GM23338 (cell line): Measurements from ENCODE around the gene EGFL8.

Experiments used
- CREB1 ChIP-seq: fragments of 250-450 bp; sonication (Bioruptor Pico); IDR thresholded peaks from 2 replicates; pipeline ENCODE4 v1.5.0; 2020; ENCODE audit warnings: low read depth, mild to moderate bottlenecking, moderate library complexity
- EZH2 ChIP-seq: fragments of 200-600 bp; sonication (generic); IDR thresholded peaks from one replicate; pipeline ENCODE4 v1.8.0; 2017; ENCODE audit warnings: antibody characterized with exemption, mild to moderate bottlenecking, low read depth; ENCODE audit not compliant: unreplicated experiment
- EZH2phosphoT487 ChIP-seq: fragments of 200-600 bp; sonication (generic); IDR thresholded peaks from one replicate; pipeline ENCODE4 v1.8.1; 2018; ENCODE audit warnings: antibody characterized with exemption; ENCODE audit not compliant: unreplicated experiment
- JUNB ChIP-seq: IDR thresholded peaks from one replicate; pipeline ENCODE4 v1.6.1; 2016; ENCODE audit warnings: antibody characterized with exemption; ENCODE audit not compliant: unreplicated experiment
- NANOG ChIP-seq: IDR thresholded peaks from 2 replicates; pipeline ENCODE4 v1.6.1; 2016; ENCODE audit warnings: antibody characterized with exemption, borderline replicate concordance
- POLR2AphosphoS5 ChIP-seq: IDR thresholded peaks from 2 replicates; pipeline ENCODE4 v1.6.1; 2016; ENCODE audit warnings: antibody characterized with exemption, low read depth
- STAT1 ChIP-seq: IDR thresholded peaks from one replicate; pipeline ENCODE4 v1.6.1; 2016; ENCODE audit warnings: antibody characterized with exemption; ENCODE audit not compliant: unreplicated experiment
- ZNF114 ChIP-seq: fragments of 250-450 bp; sonication (Bioruptor Pico); IDR thresholded peaks from 2 replicates; pipeline ENCODE4 v1.5.0; 2020; ENCODE audit warnings: mild to moderate bottlenecking, moderate library complexity
- ZNF331 ChIP-seq: fragments of 250-450 bp; sonication (Bioruptor Pico); IDR thresholded peaks from 2 replicates; pipeline ENCODE4 v1.5.0; 2020; ENCODE audit warnings: low read depth, mild to moderate bottlenecking, moderate library complexity
- TF ChIP-seq, protein P1 (sequence below), 2 experiments: fragments of 200-600 bp in 1 of 2; sonication (generic) in 1 of 2; conservative IDR thresholded peaks; 2 replicates each; pipeline versions ENCODE4 v1.5.1 to v1.6.1; 2016 to 2017; ENCODE audit warnings: antibody characterized with exemption in 2 of 2, low read depth in 2 of 2, mild to moderate bottlenecking in 2 of 2, moderate library complexity in 1 of 2
- TF ChIP-seq, protein P2 (sequence below): IDR thresholded peaks from one replicate; pipeline ENCODE4 v1.6.1; 2018; ENCODE audit warnings: antibody characterized with exemption; ENCODE audit not compliant: unreplicated experiment
- TF ChIP-seq, protein P3 (sequence below): IDR thresholded peaks from 2 replicates; pipeline ENCODE4 v1.6.1; 2016; ENCODE audit warnings: antibody characterized with exemption
- TF ChIP-seq, protein P4 (sequence below): fragments of 250-450 bp; sonication (Bioruptor Pico); IDR thresholded peaks from 2 replicates; pipeline ENCODE4 v1.5.0; 2020; ENCODE audit warnings: mild to moderate bottlenecking, moderate library complexity

DNA sequence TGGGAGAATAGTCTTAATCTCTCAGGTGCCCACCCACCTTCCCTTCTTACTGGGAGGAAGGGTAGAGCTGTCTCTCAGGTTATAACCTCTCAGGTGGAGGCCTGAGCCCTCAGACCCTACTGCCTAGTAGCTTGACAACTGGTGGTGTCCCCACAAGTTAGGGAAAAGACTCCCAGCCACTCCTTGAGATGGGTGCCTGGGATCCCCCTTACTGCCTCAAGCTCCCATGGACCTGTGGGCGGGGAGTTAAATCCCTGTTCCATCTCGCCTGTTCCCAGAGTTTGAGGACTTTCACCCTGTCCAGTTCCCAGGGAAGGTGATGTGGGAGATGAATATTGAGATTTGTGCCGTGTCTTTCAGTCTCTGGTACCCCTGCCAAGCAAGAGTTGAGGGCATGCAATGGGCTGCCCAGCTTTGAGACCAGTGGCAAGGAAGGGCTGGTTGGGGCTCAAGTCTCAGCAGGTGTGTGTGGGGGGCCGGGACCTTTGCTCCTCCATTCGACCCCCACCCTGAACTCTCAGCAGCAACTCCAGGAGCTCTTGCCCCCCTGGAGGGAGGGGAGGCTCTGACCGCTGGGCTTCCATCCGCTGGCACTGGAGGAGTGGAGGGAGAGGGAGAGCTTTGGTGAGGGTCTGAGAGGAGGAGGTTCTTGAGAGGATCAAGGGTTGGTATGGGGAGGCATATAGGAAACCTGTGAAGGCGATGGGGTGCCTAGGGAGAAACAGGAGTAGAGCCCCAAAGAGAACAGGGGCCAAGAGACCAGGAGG is 26.7 kb downstream of the EGFL8 start:
- TF ChIP-seq, protein P1, sequence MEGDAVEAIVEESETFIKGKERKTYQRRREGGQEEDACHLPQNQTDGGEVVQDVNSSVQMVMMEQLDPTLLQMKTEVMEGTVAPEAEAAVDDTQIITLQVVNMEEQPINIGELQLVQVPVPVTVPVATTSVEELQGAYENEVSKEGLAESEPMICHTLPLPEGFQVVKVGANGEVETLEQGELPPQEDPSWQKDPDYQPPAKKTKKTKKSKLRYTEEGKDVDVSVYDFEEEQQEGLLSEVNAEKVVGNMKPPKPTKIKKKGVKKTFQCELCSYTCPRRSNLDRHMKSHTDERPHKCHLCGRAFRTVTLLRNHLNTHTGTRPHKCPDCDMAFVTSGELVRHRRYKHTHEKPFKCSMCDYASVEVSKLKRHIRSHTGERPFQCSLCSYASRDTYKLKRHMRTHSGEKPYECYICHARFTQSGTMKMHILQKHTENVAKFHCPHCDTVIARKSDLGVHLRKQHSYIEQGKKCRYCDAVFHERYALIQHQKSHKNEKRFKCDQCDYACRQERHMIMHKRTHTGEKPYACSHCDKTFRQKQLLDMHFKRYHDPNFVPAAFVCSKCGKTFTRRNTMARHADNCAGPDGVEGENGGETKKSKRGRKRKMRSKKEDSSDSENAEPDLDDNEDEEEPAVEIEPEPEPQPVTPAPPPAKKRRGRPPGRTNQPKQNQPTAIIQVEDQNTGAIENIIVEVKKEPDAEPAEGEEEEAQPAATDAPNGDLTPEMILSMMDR (conservative IDR thresholded peaks at IDR 0.05; ENCODE audit: low read depth in 2 of 2): no peak
- TF ChIP-seq EZH2 (no peak), CREB1 (CRISPR knock-in tag) (no peak), POLR2AphosphoS5 (no peak), STAT1 (no peak), EZH2phosphoT487 (no peak), ZNF331 (no peak), JUNB (no peak), NANOG (no peak), ZNF114 (CRISPR knock-in tag) (no peak)
- TF ChIP-seq, protein P2, sequence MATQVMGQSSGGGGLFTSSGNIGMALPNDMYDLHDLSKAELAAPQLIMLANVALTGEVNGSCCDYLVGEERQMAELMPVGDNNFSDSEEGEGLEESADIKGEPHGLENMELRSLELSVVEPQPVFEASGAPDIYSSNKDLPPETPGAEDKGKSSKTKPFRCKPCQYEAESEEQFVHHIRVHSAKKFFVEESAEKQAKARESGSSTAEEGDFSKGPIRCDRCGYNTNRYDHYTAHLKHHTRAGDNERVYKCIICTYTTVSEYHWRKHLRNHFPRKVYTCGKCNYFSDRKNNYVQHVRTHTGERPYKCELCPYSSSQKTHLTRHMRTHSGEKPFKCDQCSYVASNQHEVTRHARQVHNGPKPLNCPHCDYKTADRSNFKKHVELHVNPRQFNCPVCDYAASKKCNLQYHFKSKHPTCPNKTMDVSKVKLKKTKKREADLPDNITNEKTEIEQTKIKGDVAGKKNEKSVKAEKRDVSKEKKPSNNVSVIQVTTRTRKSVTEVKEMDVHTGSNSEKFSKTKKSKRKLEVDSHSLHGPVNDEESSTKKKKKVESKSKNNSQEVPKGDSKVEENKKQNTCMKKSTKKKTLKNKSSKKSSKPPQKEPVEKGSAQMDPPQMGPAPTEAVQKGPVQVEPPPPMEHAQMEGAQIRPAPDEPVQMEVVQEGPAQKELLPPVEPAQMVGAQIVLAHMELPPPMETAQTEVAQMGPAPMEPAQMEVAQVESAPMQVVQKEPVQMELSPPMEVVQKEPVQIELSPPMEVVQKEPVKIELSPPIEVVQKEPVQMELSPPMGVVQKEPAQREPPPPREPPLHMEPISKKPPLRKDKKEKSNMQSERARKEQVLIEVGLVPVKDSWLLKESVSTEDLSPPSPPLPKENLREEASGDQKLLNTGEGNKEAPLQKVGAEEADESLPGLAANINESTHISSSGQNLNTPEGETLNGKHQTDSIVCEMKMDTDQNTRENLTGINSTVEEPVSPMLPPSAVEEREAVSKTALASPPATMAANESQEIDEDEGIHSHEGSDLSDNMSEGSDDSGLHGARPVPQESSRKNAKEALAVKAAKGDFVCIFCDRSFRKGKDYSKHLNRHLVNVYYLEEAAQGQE: no peak
- TF ChIP-seq, protein P3, sequence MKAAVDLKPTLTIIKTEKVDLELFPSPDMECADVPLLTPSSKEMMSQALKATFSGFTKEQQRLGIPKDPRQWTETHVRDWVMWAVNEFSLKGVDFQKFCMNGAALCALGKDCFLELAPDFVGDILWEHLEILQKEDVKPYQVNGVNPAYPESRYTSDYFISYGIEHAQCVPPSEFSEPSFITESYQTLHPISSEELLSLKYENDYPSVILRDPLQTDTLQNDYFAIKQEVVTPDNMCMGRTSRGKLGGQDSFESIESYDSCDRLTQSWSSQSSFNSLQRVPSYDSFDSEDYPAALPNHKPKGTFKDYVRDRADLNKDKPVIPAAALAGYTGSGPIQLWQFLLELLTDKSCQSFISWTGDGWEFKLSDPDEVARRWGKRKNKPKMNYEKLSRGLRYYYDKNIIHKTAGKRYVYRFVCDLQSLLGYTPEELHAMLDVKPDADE: no peak
- TF ChIP-seq, protein P4, sequence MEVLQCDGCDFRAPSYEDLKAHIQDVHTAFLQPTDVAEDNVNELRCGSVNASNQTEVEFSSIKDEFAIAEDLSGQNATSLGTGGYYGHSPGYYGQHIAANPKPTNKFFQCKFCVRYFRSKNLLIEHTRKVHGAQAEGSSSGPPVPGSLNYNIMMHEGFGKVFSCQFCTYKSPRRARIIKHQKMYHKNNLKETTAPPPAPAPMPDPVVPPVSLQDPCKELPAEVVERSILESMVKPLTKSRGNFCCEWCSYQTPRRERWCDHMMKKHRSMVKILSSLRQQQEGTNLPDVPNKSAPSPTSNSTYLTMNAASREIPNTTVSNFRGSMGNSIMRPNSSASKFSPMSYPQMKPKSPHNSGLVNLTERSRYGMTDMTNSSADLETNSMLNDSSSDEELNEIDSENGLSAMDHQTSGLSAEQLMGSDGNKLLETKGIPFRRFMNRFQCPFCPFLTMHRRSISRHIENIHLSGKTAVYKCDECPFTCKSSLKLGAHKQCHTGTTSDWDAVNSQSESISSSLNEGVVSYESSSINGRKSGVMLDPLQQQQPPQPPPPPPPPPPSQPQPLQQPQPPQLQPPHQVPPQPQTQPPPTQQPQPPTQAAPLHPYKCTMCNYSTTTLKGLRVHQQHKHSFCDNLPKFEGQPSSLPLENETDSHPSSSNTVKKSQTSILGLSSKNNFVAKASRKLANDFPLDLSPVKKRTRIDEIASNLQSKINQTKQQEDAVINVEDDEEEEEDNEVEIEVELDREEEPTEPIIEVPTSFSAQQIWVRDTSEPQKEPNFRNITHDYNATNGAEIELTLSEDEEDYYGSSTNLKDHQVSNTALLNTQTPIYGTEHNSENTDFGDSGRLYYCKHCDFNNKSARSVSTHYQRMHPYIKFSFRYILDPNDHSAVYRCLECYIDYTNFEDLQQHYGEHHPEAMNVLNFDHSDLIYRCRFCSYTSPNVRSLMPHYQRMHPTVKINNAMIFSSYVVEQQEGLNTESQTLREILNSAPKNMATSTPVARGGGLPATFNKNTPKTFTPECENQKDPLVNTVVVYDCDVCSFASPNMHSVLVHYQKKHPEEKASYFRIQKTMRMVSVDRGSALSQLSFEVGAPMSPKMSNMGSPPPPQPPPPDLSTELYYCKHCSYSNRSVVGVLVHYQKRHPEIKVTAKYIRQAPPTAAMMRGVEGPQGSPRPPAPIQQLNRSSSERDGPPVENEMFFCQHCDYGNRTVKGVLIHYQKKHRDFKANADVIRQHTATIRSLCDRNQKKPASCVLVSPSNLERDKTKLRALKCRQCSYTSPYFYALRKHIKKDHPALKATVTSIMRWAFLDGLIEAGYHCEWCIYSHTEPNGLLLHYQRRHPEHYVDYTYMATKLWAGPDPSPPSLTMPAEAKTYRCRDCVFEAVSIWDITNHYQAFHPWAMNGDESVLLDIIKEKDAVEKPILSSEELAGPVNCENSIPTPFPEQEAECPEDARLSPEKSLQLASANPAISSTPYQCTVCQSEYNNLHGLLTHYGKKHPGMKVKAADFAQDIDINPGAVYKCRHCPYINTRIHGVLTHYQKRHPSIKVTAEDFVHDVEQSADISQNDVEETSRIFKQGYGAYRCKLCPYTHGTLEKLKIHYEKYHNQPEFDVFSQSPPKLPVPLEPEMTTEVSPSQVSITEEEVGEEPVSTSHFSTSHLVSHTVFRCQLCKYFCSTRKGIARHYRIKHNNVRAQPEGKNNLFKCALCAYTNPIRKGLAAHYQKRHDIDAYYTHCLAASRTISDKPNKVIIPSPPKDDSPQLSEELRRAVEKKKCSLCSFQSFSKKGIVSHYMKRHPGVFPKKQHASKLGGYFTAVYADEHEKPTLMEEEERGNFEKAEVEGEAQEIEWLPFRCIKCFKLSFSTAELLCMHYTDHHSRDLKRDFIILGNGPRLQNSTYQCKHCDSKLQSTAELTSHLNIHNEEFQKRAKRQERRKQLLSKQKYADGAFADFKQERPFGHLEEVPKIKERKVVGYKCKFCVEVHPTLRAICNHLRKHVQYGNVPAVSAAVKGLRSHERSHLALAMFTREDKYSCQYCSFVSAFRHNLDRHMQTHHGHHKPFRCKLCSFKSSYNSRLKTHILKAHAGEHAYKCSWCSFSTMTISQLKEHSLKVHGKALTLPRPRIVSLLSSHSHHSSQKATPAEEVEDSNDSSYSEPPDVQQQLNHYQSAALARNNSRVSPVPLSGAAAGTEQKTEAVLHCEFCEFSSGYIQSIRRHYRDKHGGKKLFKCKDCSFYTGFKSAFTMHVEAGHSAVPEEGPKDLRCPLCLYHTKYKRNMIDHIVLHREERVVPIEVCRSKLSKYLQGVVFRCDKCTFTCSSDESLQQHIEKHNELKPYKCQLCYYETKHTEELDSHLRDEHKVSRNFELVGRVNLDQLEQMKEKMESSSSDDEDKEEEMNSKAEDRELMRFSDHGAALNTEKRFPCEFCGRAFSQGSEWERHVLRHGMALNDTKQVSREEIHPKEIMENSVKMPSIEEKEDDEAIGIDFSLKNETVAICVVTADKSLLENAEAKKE: no peak
